ENCODE results near the gene TMEM145.
A peak's percentile ranks its signal among the peaks of the same experiment; 100 is the strongest.

Gene TMEM145

DNA sequence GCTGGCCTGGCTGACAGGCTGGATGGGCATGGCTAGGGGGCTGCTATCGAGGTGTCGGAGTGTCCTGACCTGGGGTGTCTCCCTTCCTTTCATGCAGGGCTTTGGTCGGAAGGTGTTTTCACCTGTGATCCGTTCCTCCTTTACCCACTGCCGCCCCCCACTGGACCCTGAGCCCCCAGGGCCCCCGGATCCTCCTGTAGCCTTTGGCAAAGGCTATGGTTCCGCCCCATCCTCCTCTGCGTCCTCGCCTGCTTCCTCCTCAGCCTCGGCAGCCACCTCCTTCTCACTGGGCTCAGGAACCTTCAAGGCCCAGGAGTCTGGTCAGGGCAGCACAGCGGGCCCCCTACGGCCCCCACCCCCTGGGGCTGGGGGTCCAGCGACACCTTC is 23.0 kb upstream of the TMEM145 start:
- TF ChIP-seq, protein P1, sequence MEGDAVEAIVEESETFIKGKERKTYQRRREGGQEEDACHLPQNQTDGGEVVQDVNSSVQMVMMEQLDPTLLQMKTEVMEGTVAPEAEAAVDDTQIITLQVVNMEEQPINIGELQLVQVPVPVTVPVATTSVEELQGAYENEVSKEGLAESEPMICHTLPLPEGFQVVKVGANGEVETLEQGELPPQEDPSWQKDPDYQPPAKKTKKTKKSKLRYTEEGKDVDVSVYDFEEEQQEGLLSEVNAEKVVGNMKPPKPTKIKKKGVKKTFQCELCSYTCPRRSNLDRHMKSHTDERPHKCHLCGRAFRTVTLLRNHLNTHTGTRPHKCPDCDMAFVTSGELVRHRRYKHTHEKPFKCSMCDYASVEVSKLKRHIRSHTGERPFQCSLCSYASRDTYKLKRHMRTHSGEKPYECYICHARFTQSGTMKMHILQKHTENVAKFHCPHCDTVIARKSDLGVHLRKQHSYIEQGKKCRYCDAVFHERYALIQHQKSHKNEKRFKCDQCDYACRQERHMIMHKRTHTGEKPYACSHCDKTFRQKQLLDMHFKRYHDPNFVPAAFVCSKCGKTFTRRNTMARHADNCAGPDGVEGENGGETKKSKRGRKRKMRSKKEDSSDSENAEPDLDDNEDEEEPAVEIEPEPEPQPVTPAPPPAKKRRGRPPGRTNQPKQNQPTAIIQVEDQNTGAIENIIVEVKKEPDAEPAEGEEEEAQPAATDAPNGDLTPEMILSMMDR (conservative IDR thresholded peaks at IDR 0.05; ENCODE audit: low read depth, low read length) = no peak
- no peak for DNase-seq (ENCODE audit: low read depth)
- no peak overlapping the region for H3K4me3 ChIP-seq (ENCODE audit: low read length)

DNA sequence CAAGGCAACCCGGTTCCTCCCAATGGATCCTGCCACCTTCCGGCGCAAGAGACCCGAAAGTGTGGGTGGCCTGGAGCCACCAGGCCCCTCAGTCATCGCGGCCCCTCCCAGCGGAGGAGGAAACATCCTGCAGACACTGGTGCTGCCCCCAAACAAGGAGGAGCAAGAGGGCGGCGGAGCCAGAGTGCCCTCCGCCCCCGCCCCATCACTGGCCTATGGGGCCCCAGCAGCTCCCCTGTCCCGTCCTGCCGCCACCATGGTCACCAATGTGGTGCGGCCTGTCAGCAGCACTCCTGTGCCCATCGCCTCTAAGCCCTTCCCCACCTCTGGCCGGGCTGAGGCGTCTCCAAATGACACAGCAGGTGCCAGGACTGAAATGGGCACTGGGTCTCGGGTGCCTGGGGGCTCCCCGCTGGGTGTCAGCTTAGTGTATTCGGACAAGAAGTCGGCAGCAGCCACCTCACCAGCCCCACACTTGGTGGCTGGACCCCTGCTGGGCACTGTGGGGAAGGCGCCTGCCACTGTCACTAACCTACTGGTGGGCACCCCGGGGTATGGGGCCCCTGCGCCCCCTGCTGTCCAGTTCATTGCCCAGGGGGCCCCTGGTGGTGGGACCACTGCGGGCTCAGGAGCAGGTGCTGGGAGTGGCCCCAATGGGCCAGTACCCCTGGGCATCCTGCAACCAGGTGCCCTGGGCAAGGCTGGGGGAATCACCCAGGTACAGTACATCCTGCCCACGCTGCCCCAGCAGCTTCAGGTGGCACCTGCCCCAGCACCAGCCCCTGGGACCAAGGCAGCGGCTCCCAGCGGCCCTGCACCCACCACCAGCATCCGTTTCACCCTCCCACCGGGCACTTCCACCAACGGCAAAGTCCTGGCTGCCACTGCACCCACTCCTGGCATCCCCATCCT is 22.3 kb upstream of the TMEM145 start:
- no peak overlapping the region for H3K4me3 ChIP-seq (ENCODE audit: low read length)
- TF ChIP-seq, protein P1 (conservative IDR thresholded peaks at IDR 0.05; ENCODE audit: low read depth, low read length) = peak; percentile 68
- DNase-seq (ENCODE audit: low read depth) = no peak

DNA sequence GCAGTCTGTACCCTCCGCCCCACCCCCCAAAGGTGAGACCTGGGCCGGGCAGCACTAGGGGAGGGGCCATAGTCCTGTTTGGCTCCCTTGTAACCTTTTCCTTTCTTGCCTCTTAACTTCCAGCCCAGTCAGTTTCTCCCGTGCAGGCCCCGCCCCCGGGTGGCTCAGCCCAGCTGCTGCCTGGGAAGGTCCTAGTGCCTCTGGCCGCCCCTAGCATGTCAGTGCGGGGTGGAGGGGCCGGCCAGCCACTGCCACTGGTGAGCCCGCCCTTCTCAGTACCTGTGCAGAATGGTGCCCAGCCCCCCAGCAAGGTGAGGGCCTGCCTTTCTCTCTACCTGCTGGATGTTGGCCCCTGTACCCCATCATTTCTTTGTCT is 21.7 kb upstream of the TMEM145 start:
- no peak overlapping the region for H3K4me3 ChIP-seq (ENCODE audit: low read length)
- TF ChIP-seq, protein P1 (conservative IDR thresholded peaks at IDR 0.05; ENCODE audit: low read depth, low read length) = no peak
- no peak for DNase-seq (ENCODE audit: low read depth)

GRCh38 chr19:42292042-42292960 is 20.8 kb upstream of the TMEM145 start:
- TF ChIP-seq, protein P1 (conservative IDR thresholded peaks at IDR 0.05; ENCODE audit: low read depth, low read length) = no peak
- H3K4me3 ChIP-seq (ENCODE audit: low read length) = no peak overlapping the region
- DNase-seq (ENCODE audit: low read depth) = no peak

- TF ChIP-seq, protein P1 (conservative IDR thresholded peaks at IDR 0.05; ENCODE audit: low read depth, low read length) = no peak
- no peak for DNase-seq (ENCODE audit: low read depth)
- H3K4me3 ChIP-seq (ENCODE audit: low read length) = no peak overlapping the region
Observed at GRCh38 chr19:42292963-42293362, 20.1 kb upstream of the TMEM145 start.

DNA sequence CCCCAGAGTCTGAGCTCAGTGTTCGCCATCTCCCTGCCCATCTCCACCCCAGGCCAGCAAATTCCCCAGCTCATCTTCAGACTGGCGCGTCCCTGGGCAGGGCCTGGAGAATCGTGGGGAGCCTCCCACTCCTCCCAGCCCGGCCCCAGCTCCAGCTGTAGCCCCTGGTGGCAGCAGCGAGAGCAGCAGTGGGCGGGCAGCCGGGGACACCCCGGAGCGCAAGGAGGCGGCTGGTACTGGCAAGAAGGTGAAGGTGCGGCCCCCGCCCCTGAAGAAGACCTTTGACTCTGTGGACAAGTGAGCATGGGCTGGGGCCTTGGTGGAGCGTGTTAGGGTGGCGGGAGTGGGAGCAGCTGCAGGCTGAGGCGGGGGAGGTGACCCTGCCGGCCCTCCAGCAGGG is 19.6 kb upstream of the TMEM145 start:
- no peak for DNase-seq (ENCODE audit: low read depth)
- TF ChIP-seq, protein P1 (conservative IDR thresholded peaks at IDR 0.05; ENCODE audit: low read depth, low read length) = peak; percentile 29
- no peak overlapping the region for H3K4me3 ChIP-seq (ENCODE audit: low read length)

All from retinal pigment epithelial cell (primary cell).